Keratinocyte (primary cell): Measurements from ENCODE around the gene PCDHA9.
"Not testable (repeated sequence)": the region's sequence is repeated elsewhere in the genome, so short reads cannot be mapped to it uniquely, and the experiment has no call there.

Source experiments
- CTCF ChIP-seq, 3 experiments: IDR thresholded peaks in 1 of 3; conservative IDR thresholded peaks in 1 of 3; optimal IDR thresholded peaks in 1 of 3; 2 replicates in 2 of 3; 3 replicates in 1 of 3; pipeline versions ENCODE3 to v1.5.1; 2011; ENCODE audit warnings: low read length in 3 of 3, mild to moderate bottlenecking in 3 of 3, moderate library complexity in 2 of 3, control low read depth in 1 of 3, inconsistent platforms in 1 of 3; ENCODE audit not compliant: insufficient read depth in 2 of 3; ENCODE audit errors: extremely low read depth in 1 of 3
- EZH2 ChIP-seq: IDR thresholded peaks from one replicate; pipeline ENCODE4 v1.6.1; 2012; ENCODE audit warnings: inconsistent platforms, mild to moderate bottlenecking, low read length, moderate library complexity

- not testable (repeated sequence) for TF ChIP-seq CTCF (optimal IDR thresholded peaks at IDR 0.05 in 1 of 3, IDR thresholded peaks at IDR 0.05 in 1 of 3, conservative IDR thresholded peaks at IDR 0.05 in 1 of 3; ENCODE audit: extremely low read depth in 1 of 3, insufficient read depth in 2 of 3, low read length in 3 of 3); EZH2
These were observed 28.5 kb downstream of the PCDHA9 start for GRCh38 chr5:140876541-140877261.
